ENCODE results near the gene PDE11A.

Gene PDE11A

GRCh38 chr2:177738461-177739235, 333.9 kb downstream of the PDE11A start:
- TF ChIP-seq POLR2A (IDR thresholded peaks at IDR 0.05; ENCODE audit: low read depth, low read length): no peak
- TF ChIP-seq POLR2AphosphoS5 (IDR thresholded peaks at IDR 0.05; ENCODE audit: low read depth, low read length): no peak
- no peak for TF ChIP-seq TAF1 (IDR thresholded peaks at IDR 0.05; ENCODE audit: borderline replicate concordance, low read depth, low read length)

GRCh38 chr2:177735318-177735803, 337.2 kb downstream of the PDE11A start:
- FAIRE-seq (no peak), DNase-seq (ENCODE audit: insufficient read length) (no peak)
- TF ChIP-seq TAF1 (IDR thresholded peaks at IDR 0.05; ENCODE audit: borderline replicate concordance, low read depth, low read length): no peak
- TF ChIP-seq POLR2AphosphoS5 (IDR thresholded peaks at IDR 0.05; ENCODE audit: low read depth, low read length): no peak
- no peak for TF ChIP-seq POLR2A (IDR thresholded peaks at IDR 0.05; ENCODE audit: low read depth, low read length)

More at GRCh38 chr2:177738461-177739235, 333.9 kb downstream of the PDE11A start:
- FAIRE-seq: no peak
- no peak for DNase-seq (ENCODE audit: insufficient read length)

GRCh38 chr2:177733322-177733855, 339.2 kb downstream of the PDE11A start:
- no peak for TF ChIP-seq TAF1 (IDR thresholded peaks at IDR 0.05; ENCODE audit: borderline replicate concordance, low read depth, low read length)
- no peak for TF ChIP-seq POLR2A (IDR thresholded peaks at IDR 0.05; ENCODE audit: low read depth, low read length)
- no peak for TF ChIP-seq POLR2AphosphoS5 (IDR thresholded peaks at IDR 0.05; ENCODE audit: low read depth, low read length)
- DNase-seq (ENCODE audit: insufficient read length): no peak
- FAIRE-seq: no peak

- DNase-seq (ENCODE audit: insufficient read length) (no peak), FAIRE-seq (no peak)
- TF ChIP-seq POLR2AphosphoS5 (IDR thresholded peaks at IDR 0.05; ENCODE audit: low read depth, low read length) (no peak), POLR2A (IDR thresholded peaks at IDR 0.05; ENCODE audit: low read depth, low read length) (no peak), TAF1 (IDR thresholded peaks at IDR 0.05; ENCODE audit: borderline replicate concordance, low read depth, low read length) (no peak)
Measured at GRCh38 chr2:177731384-177731783, 341.2 kb downstream of the PDE11A start.

GRCh38 chr2:177730792-177731191, 341.8 kb downstream of the PDE11A start:
- no peak for FAIRE-seq
- TF ChIP-seq POLR2AphosphoS5 (IDR thresholded peaks at IDR 0.05; ENCODE audit: low read depth, low read length) (no peak), POLR2A (IDR thresholded peaks at IDR 0.05; ENCODE audit: low read depth, low read length) (no peak)
- no peak for DNase-seq (ENCODE audit: insufficient read length)

- FAIRE-seq (no peak), DNase-seq (ENCODE audit: insufficient read length) (no peak)
- TF ChIP-seq TAF1 (IDR thresholded peaks at IDR 0.05; ENCODE audit: borderline replicate concordance, low read depth, low read length) (no peak), POLR2AphosphoS5 (IDR thresholded peaks at IDR 0.05; ENCODE audit: low read depth, low read length) (no peak), POLR2A (IDR thresholded peaks at IDR 0.05; ENCODE audit: low read depth, low read length) (no peak)
Measured at GRCh38 chr2:177730363-177730762, 342.2 kb downstream of the PDE11A start.

GRCh38 chr2:177728920-177729319, 343.7 kb downstream of the PDE11A start:
- no peak for FAIRE-seq
- no peak for DNase-seq (ENCODE audit: insufficient read length)
- TF ChIP-seq TAF1 (IDR thresholded peaks at IDR 0.05; ENCODE audit: borderline replicate concordance, low read depth, low read length) (no peak), POLR2A (IDR thresholded peaks at IDR 0.05; ENCODE audit: low read depth, low read length) (no peak), POLR2AphosphoS5 (IDR thresholded peaks at IDR 0.05; ENCODE audit: low read depth, low read length) (no peak)

GRCh38 chr2:177728399-177728765, 344.2 kb downstream of the PDE11A start:
- no peak for FAIRE-seq
- TF ChIP-seq POLR2A (IDR thresholded peaks at IDR 0.05; ENCODE audit: low read depth, low read length) (no peak), TAF1 (IDR thresholded peaks at IDR 0.05; ENCODE audit: borderline replicate concordance, low read depth, low read length) (no peak), POLR2AphosphoS5 (IDR thresholded peaks at IDR 0.05; ENCODE audit: low read depth, low read length) (no peak)
- DNase-seq (ENCODE audit: insufficient read length): no peak

GRCh38 chr2:177727577-177728398, 344.8 kb downstream of the PDE11A start:
- FAIRE-seq (no peak), DNase-seq (ENCODE audit: insufficient read length) (no peak)

GRCh38 chr2:177726931-177727348, 345.6 kb downstream of the PDE11A start:
- FAIRE-seq: no peak
- no peak for TF ChIP-seq TAF1 (IDR thresholded peaks at IDR 0.05; ENCODE audit: borderline replicate concordance, low read depth, low read length)
- TF ChIP-seq POLR2A (IDR thresholded peaks at IDR 0.05; ENCODE audit: low read depth, low read length): no peak
- no peak for TF ChIP-seq POLR2AphosphoS5 (IDR thresholded peaks at IDR 0.05; ENCODE audit: low read depth, low read length)
- no peak for DNase-seq (ENCODE audit: insufficient read length)

More at GRCh38 chr2:177727577-177728398, 344.8 kb downstream of the PDE11A start:
- TF ChIP-seq POLR2AphosphoS5 (IDR thresholded peaks at IDR 0.05; ENCODE audit: low read depth, low read length) (no peak), POLR2A (IDR thresholded peaks at IDR 0.05; ENCODE audit: low read depth, low read length) (no peak), TAF1 (IDR thresholded peaks at IDR 0.05; ENCODE audit: borderline replicate concordance, low read depth, low read length) (no peak)

Data from GM12892 (cell line).